ENCODE results near the gene PDZD4.

Gene PDZD4

GRCh38 chrX:153814591-153815315 lies 15.6 kb downstream of the PDZD4 start:
- in situ Hi-C loops (cut with MboI; ENCODE audit: low sequenced_read_pairs) = no loop called here

DNA sequence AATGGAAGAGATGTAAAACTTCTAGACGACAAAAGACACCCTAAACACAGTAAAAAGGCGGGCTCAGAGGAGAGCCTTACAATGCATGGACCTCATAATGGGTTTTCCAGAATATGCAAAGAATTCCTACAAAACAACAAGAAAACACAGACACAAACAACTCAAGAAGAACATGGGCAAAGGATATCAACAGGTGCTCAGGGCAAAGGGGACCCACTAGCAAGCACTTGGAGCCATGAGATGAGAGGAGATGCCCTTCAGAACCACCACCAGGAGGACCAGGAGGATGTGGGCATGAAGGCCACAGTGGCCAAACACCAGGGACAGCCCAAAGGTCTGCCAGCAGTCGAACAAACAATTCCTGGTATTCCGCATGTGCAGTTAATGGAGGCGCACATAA lies 17.2 kb downstream of the PDZD4 start:
- in situ Hi-C loops (cut with MboI; ENCODE audit: low sequenced_read_pairs) = no loop called here

DNA sequence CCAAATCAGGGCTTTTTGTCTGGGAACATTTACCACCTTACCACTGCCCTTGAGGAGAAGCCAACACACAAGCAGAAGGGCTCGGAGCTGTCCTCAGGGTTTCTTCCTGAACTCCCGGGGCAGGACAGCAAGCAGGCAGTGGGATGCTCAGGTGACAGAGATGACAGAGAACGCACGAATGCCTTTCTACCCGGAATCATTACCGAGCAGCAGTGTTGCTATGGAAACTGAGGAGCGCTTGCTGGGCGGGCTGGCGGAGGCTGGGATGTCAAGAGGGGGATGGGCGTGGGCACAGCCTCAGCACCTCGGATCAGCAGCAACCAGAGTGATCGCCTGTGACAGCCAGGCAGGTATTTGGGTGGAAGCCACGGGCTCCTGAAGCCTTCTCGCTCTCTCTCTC lies 18.1 kb downstream of the PDZD4 start:
- in situ Hi-C loops (cut with MboI; ENCODE audit: low sequenced_read_pairs) = no loop called here

GRCh38 chrX:153807976-153808375 lies 22.4 kb downstream of the PDZD4 start:
- in situ Hi-C loops (cut with MboI; ENCODE audit: low sequenced_read_pairs) = no loop called here

- in situ Hi-C loops (cut with MboI; ENCODE audit: low sequenced_read_pairs) = no loop called here
Measured at GRCh38 chrX:153806999-153807575, 23.3 kb downstream of the PDZD4 start.

GRCh38 chrX:153805436-153805835 lies 24.9 kb downstream of the PDZD4 start:
- in situ Hi-C loops (cut with MboI; ENCODE audit: low sequenced_read_pairs) = no loop called here

DNA sequence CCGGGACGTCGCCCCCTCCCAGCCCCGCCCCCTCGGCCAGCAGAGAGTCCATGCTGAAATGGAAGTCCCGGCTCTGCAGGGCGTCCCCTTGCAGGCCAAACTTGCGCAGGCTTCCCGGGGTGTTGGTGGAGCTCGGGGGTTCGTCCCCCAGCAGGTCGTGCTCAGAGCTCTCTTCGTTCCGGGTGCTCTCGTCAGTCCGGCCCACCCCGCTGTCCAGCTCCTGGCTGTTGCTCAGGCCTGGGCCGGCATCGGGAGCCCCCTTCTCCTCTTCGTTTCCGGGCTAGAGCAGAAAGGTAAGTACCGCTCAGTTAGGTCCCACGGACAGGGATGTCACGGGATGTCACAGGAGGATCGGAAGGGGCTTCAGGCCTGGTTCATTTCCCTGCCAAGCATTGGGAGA lies 25.7 kb downstream of the PDZD4 start:
- in situ Hi-C loops (cut with MboI; ENCODE audit: low sequenced_read_pairs) = no loop called here

- in situ Hi-C loops (cut with MboI; ENCODE audit: low sequenced_read_pairs) = no loop called here
Measured at GRCh38 chrX:153804100-153804595, 26.2 kb downstream of the PDZD4 start.

- in situ Hi-C loops (cut with MboI; ENCODE audit: low sequenced_read_pairs) = no loop called here
Measured at GRCh38 chrX:153803211-153804099, 26.9 kb downstream of the PDZD4 start.

- in situ Hi-C loops (cut with MboI; ENCODE audit: low sequenced_read_pairs) = no loop called here
Measured at GRCh38 chrX:153802513-153803045, 27.8 kb downstream of the PDZD4 start.

GRCh38 chrX:153801669-153802068 lies 28.7 kb downstream of the PDZD4 start:
- in situ Hi-C loops (cut with MboI; ENCODE audit: low sequenced_read_pairs) = no loop called here

DNA sequence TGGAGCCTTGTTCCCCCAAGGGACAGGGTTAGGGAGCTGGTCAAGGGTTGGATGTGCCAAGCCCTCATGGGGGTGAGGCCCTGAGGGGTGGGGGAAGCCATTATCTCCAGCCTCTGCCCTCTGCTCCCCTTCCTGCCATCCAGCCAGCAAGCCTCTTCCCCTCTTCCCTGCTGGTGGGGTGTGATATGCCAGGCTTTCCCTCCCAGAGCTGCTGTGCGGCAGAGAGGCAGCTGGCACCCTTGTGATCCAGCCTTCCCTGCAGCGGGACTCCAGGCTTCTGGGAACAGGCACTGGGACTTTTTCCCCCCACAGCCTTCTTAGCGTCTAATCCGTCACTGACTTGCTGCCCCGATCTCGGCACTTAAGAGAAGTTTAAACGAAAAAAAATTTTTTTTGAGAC lies 29.6 kb downstream of the PDZD4 start:
- in situ Hi-C loops (cut with MboI; ENCODE audit: low sequenced_read_pairs) = no loop called here

DNA sequence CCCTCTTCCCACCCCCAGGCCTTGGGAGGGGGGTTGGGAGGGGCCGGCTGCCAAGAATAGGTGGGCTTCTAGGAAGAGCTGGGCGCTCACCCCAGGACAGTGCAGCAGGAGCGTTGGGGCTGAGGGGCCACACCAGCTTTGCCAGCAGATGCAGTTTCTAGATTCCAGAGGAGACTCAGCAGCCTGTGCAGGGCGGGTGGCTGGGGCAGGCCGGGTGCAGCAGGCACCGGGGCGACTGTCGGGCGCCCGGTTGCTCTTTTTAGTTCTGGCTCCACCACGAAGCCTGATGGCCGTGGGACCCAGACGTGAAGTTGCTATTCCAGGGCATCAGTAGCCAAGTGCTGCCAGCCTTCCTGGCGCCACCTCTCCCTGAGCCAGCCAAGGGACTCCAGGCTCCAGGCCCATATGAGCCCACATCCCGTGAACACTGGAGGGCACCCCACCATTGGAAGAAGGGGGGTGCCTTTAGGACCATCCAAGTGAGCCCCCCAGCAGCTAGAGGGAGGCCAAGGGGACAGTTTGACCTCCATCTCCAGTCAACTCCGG lies 30.1 kb downstream of the PDZD4 start:
- in situ Hi-C loops (cut with MboI; ENCODE audit: low sequenced_read_pairs) = no loop called here

DNA sequence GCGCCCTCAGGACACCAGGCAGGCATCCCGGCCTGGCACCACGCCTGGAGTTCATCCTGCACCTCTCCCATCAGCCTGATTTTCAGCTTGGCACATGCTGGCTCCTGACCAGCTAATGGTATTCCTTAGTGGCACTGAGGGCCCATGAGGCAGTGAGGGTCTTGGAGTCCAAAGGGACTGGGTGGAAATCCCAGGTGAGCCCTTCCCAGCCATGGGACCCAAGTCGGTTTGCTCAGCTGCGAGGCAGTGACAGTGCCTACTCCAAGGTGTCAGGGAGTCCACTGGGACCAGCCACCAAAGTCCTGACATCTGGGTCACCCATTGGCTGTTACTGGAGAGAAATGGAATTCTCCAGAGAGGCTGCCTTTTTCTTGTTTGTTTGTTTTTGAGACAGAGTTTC lies 31.0 kb downstream of the PDZD4 start:
- in situ Hi-C loops (cut with MboI; ENCODE audit: low sequenced_read_pairs) = no loop called here

DNA sequence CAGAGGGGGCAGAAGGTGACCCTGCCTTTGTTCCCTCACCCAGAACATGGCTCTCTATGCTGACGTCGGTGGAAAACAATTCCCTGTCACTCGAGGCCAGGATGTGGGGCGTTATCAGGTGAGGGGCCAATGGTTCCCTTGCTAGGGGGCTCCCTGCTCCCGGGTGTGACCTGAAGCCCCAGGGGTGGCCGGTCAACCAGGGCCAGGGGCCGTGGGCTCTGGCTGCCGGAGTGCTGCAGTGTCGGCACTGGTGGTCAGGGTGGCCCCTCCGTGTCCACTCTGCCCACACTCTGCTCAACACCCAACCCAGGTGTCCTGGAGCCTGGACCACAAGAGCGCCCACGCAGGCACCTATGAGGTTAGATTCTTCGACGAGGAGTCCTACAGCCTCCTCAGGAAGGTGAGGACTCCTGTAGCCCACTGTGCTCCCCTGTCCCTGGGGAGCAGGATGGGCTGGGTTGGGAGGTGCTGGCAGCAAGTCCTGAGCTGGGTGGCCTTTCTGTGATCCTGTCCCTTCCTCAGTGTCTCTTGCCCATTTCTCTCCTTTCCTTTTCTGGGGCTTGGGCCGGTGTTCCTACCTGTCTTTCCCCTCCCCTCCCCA lies 32.8 kb downstream of the PDZD4 start:
- in situ Hi-C loops (cut with MboI; ENCODE audit: low sequenced_read_pairs) = no loop called here

DNA sequence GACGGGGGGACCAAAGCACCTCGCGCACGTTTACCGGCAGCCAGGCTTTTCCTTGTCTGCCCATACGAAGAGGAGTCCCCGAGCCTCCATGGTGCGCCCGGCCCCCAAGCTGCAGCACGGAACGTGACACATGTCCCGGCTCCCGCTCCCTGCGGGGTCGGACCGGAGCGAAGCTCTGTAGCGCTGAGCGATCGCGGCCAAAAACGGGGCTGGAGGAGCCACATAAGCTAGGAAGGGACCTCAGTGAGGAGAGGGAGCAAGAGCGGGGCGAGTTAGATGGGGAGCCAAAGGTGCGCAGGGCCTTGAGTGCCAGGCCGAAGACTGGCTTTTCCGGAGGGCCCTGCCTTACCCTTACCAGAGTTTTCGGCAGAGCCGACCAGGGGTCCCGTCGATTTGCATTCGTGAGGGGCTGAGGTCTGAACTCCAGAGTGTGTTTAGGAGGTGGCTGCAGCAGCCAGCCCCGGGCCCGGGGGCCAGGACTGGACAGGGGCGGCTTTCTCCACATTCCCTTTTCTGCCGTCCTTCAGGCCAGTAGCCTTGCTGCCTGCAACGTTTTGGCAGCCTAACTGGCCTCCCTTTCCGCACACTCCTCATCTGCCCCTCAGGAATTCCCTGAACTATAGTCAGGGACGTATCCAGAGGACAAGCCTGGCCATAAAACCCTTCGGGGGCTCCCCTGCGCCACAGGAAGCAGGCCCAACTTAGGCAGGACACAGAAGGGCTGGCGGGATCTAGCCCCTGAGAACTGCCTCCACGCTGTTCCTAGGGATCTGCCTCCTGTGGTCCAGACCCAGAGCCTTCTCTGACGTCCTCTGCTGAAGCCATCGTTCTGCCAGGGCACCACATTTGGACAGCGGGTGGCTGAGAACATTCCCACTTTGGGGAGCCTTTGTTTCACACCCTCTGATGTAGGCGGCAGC lies 35.2 kb downstream of the PDZD4 start:
- in situ Hi-C loops (cut with MboI; ENCODE audit: low sequenced_read_pairs) = no loop called here

GRCh38 chrX:153794018-153794896 lies 36.1 kb downstream of the PDZD4 start, which contains the start of the genes IDH3G and SSR4:
Gene IDH3G (minus strand): TSS chrX:153794375. CDS start chrX:153794326, 49 bp downstream.
Gene SSR4 (plus strand): TSS chrX:153794668. CDS start chrX:153794688, 20 bp downstream.
- in situ Hi-C loops (cut with MboI; ENCODE audit: low sequenced_read_pairs) = no loop called here

DNA sequence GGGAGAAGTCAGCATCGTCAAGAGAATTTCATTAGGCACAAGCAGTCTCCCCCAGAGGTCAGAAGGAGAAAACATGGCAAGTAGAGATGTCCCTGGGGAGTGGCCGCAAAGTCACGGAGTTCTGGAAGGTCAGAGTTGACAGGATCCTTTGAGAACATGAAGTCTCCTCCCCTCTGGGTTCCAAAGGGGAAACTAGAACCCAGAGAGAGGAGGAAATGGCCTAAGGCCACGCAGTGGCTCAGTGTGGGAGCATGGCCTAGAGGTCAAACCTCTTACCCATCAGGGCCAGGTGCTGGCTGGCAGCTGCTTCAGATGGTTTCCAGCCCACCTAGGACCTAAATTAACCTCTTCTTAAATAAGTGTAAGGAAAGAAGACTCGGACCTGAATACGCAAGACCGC lies 37.1 kb downstream of the PDZD4 start:
- in situ Hi-C loops (cut with MboI; ENCODE audit: low sequenced_read_pairs) = no loop called here

Measured in HL-60/S4 treated with phorbol 12-myristate 13-acetate at 8.2 ng/mL for 4 days and 3 days (cell line).